Stimulated activated CD8-positive, alpha-beta memory T cell treated with anti-CD3 and anti-CD28 coated beads, Interleukin-12 subunit alpha, Interleukin-12 subunit beta, amount 100 ng/mL, for 4 hours (primary cell): ENCODE measurements around the gene MMP27.

Experiments used
- DNase-seq: peaks from one replicate; pipeline ENCODE4 v3.0.0-alpha.2; 2020; ENCODE audit warnings: low read depth

The MMP27 gene

GRCh38 chr11:102703826-102704493 is 1.6 kb downstream of the MMP27 start:
- no peak for DNase-seq

DNA sequence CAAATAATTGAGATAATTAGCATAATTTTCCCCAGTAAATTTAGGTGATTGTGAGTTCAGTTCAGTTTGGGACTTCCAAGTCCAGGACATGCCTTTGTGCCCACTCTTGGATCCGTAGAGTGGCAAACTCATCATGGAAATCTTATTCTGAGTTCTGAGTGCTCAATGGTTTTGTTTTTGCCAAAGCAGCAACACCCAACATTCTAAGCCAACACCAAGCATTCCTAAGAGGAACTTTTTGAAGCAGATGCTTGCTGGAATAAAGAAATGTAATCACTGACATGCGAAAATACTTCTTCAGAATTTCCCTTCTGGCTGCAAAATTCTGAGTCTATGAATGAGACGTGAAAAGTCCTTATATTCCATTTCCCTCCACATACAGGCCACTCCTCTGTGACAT is 10.4 kb downstream of the MMP27 start:
- no peak for DNase-seq

GRCh38 chr11:102685754-102686153 is 19.8 kb downstream of the MMP27 start:
- no peak for DNase-seq

DNA sequence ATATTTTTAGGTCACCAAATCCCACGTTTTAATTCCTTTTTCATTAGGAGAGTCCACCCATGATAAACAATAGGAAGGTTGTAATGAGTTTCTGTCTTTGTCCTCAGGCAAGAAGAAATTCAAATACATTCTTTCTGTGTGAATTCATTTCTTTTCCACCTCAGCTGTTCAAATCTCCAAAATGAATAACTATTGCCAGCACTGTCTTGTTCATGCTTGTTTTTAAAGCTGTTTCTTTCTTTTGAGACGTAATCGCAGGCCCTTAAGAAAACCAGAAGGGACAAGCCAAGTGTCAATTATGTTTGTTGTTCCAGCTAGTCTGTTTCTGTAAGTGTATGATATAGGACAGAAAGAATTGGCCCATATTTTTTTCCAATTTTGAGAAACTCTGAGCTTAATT is 20.2 kb downstream of the MMP27 start:
- DNase-seq: no peak

- no peak for DNase-seq
Measured at GRCh38 chr11:102683277-102683676, 22.3 kb downstream of the MMP27 start.

GRCh38 chr11:102680945-102681344 is 24.6 kb downstream of the MMP27 start:
- DNase-seq: no peak

DNA sequence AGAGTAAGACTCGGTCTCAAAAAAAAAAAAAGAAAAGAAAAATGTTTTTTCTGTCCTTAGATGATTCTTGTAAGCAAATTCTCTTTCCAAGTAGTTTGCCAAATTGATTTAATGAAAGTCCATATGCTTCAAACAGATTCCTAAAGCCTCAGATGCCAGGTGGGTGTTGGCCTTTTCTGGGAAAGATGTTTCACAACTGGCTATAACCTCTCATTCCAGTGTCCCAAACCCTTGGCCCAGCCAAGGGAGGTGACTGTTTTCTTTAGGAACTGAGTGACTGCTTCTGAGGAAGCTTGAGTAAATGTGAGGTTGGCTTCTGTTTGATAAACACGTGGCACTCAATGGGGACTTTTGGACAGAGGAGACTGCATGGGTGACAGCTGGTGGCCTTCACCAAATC is 27.5 kb downstream of the MMP27 start:
- no peak for DNase-seq

DNA sequence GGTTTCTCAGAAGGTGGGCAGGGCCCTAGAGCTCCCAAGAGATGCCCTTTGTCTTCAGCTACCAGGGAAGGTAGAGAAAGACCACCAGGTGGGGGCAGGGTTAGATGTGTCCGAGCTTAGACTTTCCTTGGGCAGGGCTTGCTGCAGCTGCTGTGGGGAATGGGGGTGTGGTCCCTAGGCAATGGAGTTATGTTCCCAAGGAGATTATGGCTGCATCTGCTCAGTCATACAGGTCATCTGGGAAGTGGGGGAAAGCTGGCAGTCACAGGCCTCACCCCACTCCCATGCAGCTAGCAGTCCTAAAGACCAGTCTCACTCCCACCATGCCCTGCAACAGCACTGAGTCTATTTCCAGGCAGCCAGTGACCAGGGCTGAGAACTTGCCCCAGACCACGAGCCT is 29.5 kb downstream of the MMP27 start:
- no peak for DNase-seq

GRCh38 chr11:102669664-102670063 is 35.9 kb downstream of the MMP27 start:
- DNase-seq: no peak

DNA sequence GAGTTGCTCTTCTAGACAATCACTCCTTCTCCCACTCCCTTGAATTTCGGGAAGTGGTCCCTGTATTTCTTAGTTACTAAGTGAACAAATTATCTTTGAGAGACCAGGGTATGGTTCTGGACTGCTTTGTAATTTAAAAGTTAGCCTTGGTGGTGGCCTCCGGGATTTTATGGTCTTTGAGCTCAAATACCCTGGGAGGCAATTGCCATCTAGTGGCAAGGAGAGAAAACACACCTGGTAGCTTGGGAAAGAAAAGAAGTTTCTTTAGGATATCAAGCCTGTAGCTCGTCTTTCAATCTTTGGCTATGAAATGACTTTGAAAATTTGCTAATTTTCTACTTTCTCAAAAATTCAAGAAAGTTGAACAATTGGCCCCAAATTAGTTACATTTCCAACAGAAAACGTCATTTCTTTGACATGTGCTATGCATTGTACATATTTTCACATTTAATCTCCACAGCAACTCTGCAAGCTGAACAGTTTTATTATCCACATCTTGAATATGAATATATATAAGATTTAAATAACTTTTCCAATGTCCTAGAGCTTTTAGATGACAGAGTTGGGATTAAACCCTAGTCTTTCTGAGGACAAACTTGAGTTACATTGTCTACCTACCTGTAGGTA is 39.1 kb downstream of the MMP27 start:
- no peak for DNase-seq

GRCh38 chr11:102664001-102664752 is 41.4 kb downstream of the MMP27 start:
- DNase-seq: no peak

- no peak for DNase-seq
Measured at GRCh38 chr11:102662607-102663006, 43.0 kb downstream of the MMP27 start.

DNA sequence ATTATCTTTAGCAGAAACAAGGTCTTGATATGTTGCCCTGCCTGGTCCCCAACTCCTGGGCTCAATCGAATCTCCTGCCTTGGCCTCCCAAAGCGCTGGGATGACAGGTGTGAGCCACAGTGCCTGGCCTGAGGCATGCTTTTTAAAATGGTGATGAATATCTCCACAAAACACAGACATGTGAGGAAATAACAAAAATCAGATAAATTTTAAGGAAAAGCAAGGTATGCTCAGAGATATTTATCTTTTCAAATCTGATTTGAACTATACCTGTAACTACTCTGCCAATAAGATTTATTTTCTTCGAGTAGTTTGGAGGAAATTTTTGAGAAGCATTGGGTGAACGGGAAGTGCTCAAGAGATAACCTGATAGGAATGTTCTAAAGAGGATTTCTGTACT is 44.5 kb downstream of the MMP27 start:
- DNase-seq: no peak

DNA sequence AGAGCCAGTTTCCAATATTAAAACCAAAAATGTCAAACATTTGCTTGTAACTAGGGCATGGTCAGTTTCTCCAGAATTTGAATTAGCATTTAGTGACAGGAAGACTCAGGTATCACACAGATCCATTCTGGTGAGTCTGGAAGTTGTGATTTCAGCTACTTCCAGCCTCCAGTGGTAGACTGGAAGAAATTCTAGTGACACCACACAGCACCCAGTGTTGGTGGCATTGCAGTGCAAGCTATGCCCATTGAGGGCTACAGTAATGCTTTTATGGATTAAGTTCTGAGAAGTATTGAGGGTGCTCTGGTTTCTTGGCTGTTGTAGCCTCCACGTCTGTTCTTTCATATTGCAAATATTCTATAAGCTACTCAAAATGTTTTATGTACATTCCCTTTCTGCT is 49.0 kb downstream of the MMP27 start:
- DNase-seq: no peak

GRCh38 chr11:102655547-102655946 is 50.0 kb downstream of the MMP27 start:
- DNase-seq: no peak

DNA sequence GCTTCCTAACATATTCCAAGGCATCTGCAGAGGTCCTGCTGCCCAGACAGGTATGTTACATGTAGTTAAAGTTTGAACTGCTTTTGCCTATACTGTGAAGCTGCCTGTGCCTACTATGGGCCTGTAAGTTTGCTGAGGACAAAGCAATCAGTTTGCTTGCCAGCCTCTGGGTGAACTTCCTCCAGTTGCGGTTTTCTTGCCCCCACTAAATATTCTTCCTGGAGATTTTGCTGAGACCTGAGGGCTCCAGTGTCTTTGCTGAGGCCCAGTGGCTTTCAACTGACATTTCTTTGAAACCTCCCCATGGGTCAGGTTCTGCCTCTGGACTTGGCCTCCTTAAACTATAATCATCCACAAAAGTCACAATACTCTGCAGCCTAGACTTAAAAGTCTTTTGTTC is 50.8 kb downstream of the MMP27 start:
- DNase-seq: no peak

- DNase-seq: no peak
Measured at GRCh38 chr11:102653744-102654291, 51.8 kb downstream of the MMP27 start.

- DNase-seq: no peak
Measured at GRCh38 chr11:102647430-102647829, 58.1 kb downstream of the MMP27 start.

- DNase-seq: no peak
Measured at GRCh38 chr11:102643941-102644340, 61.6 kb downstream of the MMP27 start.
